H1 (cell line): ENCODE measurements around the gene ARID4A. TPM values are rescaled to one million over a fixed set of nuclear protein-coding genes. Genes with fewer than 3 reads are reported as not detected.

Experiments
- CTCF ChIA-PET: fragments of 300-600 bp; sonication (Branson Sonifier 250); formaldehyde crosslinking; loops from one replicate; lab custom pipeline; 2021; ENCODE audit not compliant: partially characterized antibody; lab: Charles Lee
- POLR2A ChIA-PET: fragments of 300-600 bp; sonication (Branson Sonifier 250); formaldehyde crosslinking; loops from one replicate; lab custom pipeline; 2021; ENCODE audit warnings: inconsistent platforms; ENCODE audit not compliant: partially characterized antibody; lab: Charles Lee
- DNase-seq, 2 experiments: peaks; one replicate each; pipeline versions ENCODE4 v3.0.0 to v3.0.0-alpha.2; 2010 to 2022; ENCODE audit warnings: low spot score in 2 of 2, low read depth in 1 of 2, mixed read lengths in 1 of 2
- FAIRE-seq: peaks from 2 replicates; lab custom pipeline; 2011; peaks lifted over from hg19 to GRCh38; lab: Jason Lieb, UNC
- H2AFZ ChIP-seq: 2 replicates; pipeline ENCODE4 v1.8.1; 2012; ENCODE audit warnings: low read length, inconsistent platforms
- H2AK5ac ChIP-seq: 2 replicates; pipeline ENCODE4 v1.6.1; 2013; ENCODE audit warnings: low read depth, low read length
- H2BK120ac ChIP-seq: replicated peaks from 2 replicates; pipeline ENCODE3; 2013; ENCODE audit warnings: low read depth, low read length, inconsistent platforms
- H2BK12ac ChIP-seq: 2 replicates; pipeline ENCODE4 v1.6.1; 2013; ENCODE audit warnings: low read depth, low read length
- H2BK15ac ChIP-seq: 2 replicates; pipeline ENCODE4 v1.6.1; 2013; ENCODE audit warnings: low read length
- H2BK20ac ChIP-seq: 2 replicates; pipeline ENCODE4 v1.6.1; 2013; ENCODE audit warnings: low read length
- H2BK5ac ChIP-seq: 2 replicates; pipeline ENCODE4 v1.6.1; 2013; ENCODE audit warnings: low read depth, low read length
- H3K14ac ChIP-seq: 2 replicates; pipeline ENCODE4 v1.6.1; 2013; ENCODE audit warnings: inconsistent platforms; ENCODE audit not compliant: insufficient read length
- H3K18ac ChIP-seq: 2 replicates; pipeline ENCODE4 v1.6.1; 2013; ENCODE audit warnings: low read length; ENCODE audit errors: extremely low read depth
- H3K23ac ChIP-seq: 2 replicates; pipeline ENCODE4 v1.6.1; 2013; ENCODE audit warnings: inconsistent platforms; ENCODE audit not compliant: insufficient read length
- H3K23me2 ChIP-seq: 2 replicates; pipeline ENCODE4 v1.6.1; 2013; ENCODE audit warnings: low read depth, low read length
- H3K27ac ChIP-seq: 2 replicates; pipeline ENCODE4 v1.6.1; 2011; ENCODE audit warnings: low read depth, low read length, inconsistent platforms
- H3K27me3 ChIP-seq, 4 experiments: replicated peaks in 1 of 4; 1 replicate in 1 of 4; 2 replicates in 3 of 4; pipeline versions ENCODE4 v1.6.1 to v1.8.1; 2011 to 2013; ENCODE audit warnings: low read length in 3 of 4, mild to moderate bottlenecking in 3 of 4, inconsistent platforms in 2 of 4, mixed read lengths in 2 of 4, moderate library complexity in 1 of 4; ENCODE audit not compliant: control insufficient read depth in 3 of 4, insufficient read depth in 3 of 4; ENCODE audit errors: extremely low read depth in 1 of 4
- H3K36me3 ChIP-seq, 4 experiments: 2 replicates each; pipeline versions ENCODE4 v1.6.1 to v1.8.1; 2011 to 2013; ENCODE audit warnings: mild to moderate bottlenecking in 4 of 4, low read length in 3 of 4, moderate library complexity in 2 of 4, control low read depth in 1 of 4, inconsistent platforms in 1 of 4; ENCODE audit not compliant: insufficient read depth in 4 of 4, control insufficient read depth in 2 of 4
- H3K4ac ChIP-seq: replicated peaks from 2 replicates; pipeline ENCODE3; 2013; ENCODE audit warnings: low read length, low read depth, mixed read lengths, inconsistent platforms; ENCODE audit not compliant: insufficient read length
- H3K4me1 ChIP-seq, 4 experiments: replicated peaks in 1 of 4; 1 replicate in 1 of 4; 2 replicates in 3 of 4; pipeline versions ENCODE4 v1.6.1 to v1.8.1; 2011 to 2013; ENCODE audit warnings: low read length in 3 of 4, inconsistent platforms in 2 of 4, mixed read lengths in 1 of 4; ENCODE audit not compliant: insufficient read depth in 4 of 4, control insufficient read depth in 3 of 4
- H3K4me2 ChIP-seq, 2 experiments: 2 replicates each; pipeline versions ENCODE4 v1.6.1 to v1.8.1; 2011 to 2013; ENCODE audit warnings: low read depth in 2 of 2, low read length in 2 of 2, control low read depth in 1 of 2, inconsistent platforms in 1 of 2, mild to moderate bottlenecking in 1 of 2; ENCODE audit not compliant: insufficient read depth in 1 of 2
- H3K4me3 ChIP-seq, 4 experiments: fragments of 200-600, 300-600 bp in 1 of 4; sonication (generic), shearing (Covaris generic), sonication (Bioruptor Twin) in 1 of 4; 2 replicates each; pipeline versions ENCODE4 v1.5.1 to v1.8.1; 2011 to 2016; ENCODE audit warnings: low read length in 4 of 4, low read depth in 3 of 4, control low read depth in 2 of 4, inconsistent platforms in 2 of 4, mild to moderate bottlenecking in 2 of 4, mixed read lengths in 1 of 4, moderate library complexity in 1 of 4; ENCODE audit not compliant: insufficient read depth in 2 of 4; ENCODE audit errors: extremely low read depth in 1 of 4
- H3K56ac ChIP-seq: replicated peaks from 2 replicates; pipeline ENCODE3; 2013; ENCODE audit warnings: low read depth, mild to moderate bottlenecking, mixed read lengths, low read length, inconsistent platforms; ENCODE audit not compliant: insufficient read length
- H3K79me1 ChIP-seq: 2 replicates; pipeline ENCODE4 v1.6.1; 2013; ENCODE audit warnings: low read depth, low read length, control low read depth
- H3K79me2 ChIP-seq, 2 experiments: 2 replicates each; pipeline versions ENCODE4 v1.6.1 to v1.8.1; 2012 to 2013; ENCODE audit warnings: low read length in 2 of 2, mild to moderate bottlenecking in 2 of 2, inconsistent platforms in 1 of 2; ENCODE audit not compliant: insufficient read depth in 2 of 2, control insufficient read depth in 1 of 2
- H3K9ac ChIP-seq, 4 experiments: replicated peaks in 1 of 4; 1 replicate in 1 of 4; 2 replicates in 3 of 4; pipeline versions ENCODE4 v1.6.1 to v1.8.1; 2011 to 2013; ENCODE audit warnings: low read depth in 3 of 4, low read length in 3 of 4, control low read depth in 2 of 4, mild to moderate bottlenecking in 2 of 4, moderate library complexity in 2 of 4, inconsistent platforms in 1 of 4; ENCODE audit errors: extremely low read depth in 1 of 4
- H3K9me3 ChIP-seq, 2 experiments: 2 replicates each; pipeline versions ENCODE4 v1.6.1 to v1.8.1; 2012 to 2013; ENCODE audit warnings: mild to moderate bottlenecking in 2 of 2, moderate library complexity in 2 of 2, control low read depth in 1 of 2, inconsistent platforms in 1 of 2, low read depth in 1 of 2, low read length in 1 of 2, mixed read lengths in 1 of 2; ENCODE audit not compliant: insufficient read depth in 2 of 2
- H4K20me1 ChIP-seq, 2 experiments: replicated peaks in 1 of 2; 2 replicates each; pipeline versions ENCODE3 to v1.8.1; 2011 to 2013; ENCODE audit warnings: inconsistent platforms in 2 of 2, low read length in 2 of 2, mild to moderate bottlenecking in 1 of 2; ENCODE audit not compliant: insufficient read depth in 2 of 2, control insufficient read depth in 1 of 2
- H4K5ac ChIP-seq: 2 replicates; pipeline ENCODE4 v1.6.1; 2013; ENCODE audit warnings: low read length, low read depth, mixed read lengths, inconsistent platforms; ENCODE audit not compliant: insufficient read length
- H4K8ac ChIP-seq: 2 replicates; pipeline ENCODE4 v1.8.0; 2013; ENCODE audit warnings: mild to moderate bottlenecking, moderate library complexity, low read length, inconsistent platforms; ENCODE audit not compliant: insufficient read depth; ENCODE audit errors: extremely low read depth
- H4K91ac ChIP-seq: replicated peaks from 2 replicates; pipeline ENCODE3; 2013; ENCODE audit warnings: low read length, mixed read lengths, inconsistent platforms; ENCODE audit not compliant: insufficient read length
- BCL11A ChIP-seq, 2 experiments: IDR thresholded peaks; one replicate each; pipeline ENCODE4 v1.6.1; 2011; ENCODE audit warnings: low read depth in 2 of 2, low read length in 2 of 2, mild to moderate bottlenecking in 2 of 2
- BRCA1 ChIP-seq: IDR thresholded peaks from 2 replicates; pipeline ENCODE4 v1.6.1; 2012; ENCODE audit warnings: low read depth, low read length, improper control_type of control experiment
- CHD2 ChIP-seq: IDR thresholded peaks from 2 replicates; pipeline ENCODE4 v1.6.1; 2012; ENCODE audit warnings: low read length, improper control_type of control experiment
- CTCF ChIP-seq, 3 experiments: IDR thresholded peaks; 1 replicate in 2 of 3; 2 replicates in 1 of 3; pipeline versions ENCODE4 v1.5.1 to v1.6.1; 2011; ENCODE audit warnings: low read length in 3 of 3, mild to moderate bottlenecking in 3 of 3, inconsistent platforms in 2 of 3, low read depth in 1 of 3, moderate library complexity in 1 of 3; ENCODE audit not compliant: insufficient read depth in 1 of 3; ENCODE audit errors: control extremely low read depth in 1 of 3
- JUN ChIP-seq: IDR thresholded peaks from 2 replicates; pipeline ENCODE4 v1.6.1; 2011; ENCODE audit warnings: low read depth, mild to moderate bottlenecking, improper control_type of control experiment, low read length
- MAFK ChIP-seq: IDR thresholded peaks from 2 replicates; pipeline ENCODE4 v1.6.1; 2012; ENCODE audit warnings: low read depth, mild to moderate bottlenecking, improper control_type of control experiment, low read length
- NRF1 ChIP-seq: IDR thresholded peaks from 2 replicates; pipeline ENCODE4 v1.6.1; 2011; ENCODE audit warnings: mild to moderate bottlenecking, low read depth, low read length, improper control_type of control experiment
- SIN3A ChIP-seq, 2 experiments: IDR thresholded peaks in 1 of 2; conservative IDR thresholded peaks in 1 of 2; 2 replicates each; pipeline ENCODE4 v1.6.1; 2011 to 2012; ENCODE audit warnings: low read length in 2 of 2, improper control_type of control experiment in 1 of 2, low read depth in 1 of 2, mild to moderate bottlenecking in 1 of 2
- SP2 ChIP-seq: IDR thresholded peaks from 2 replicates; pipeline ENCODE4 v1.6.1; 2012; ENCODE audit warnings: mild to moderate bottlenecking, low read length, inconsistent platforms
- SRF ChIP-seq: IDR thresholded peaks from 2 replicates; pipeline ENCODE4 v1.6.1; 2011; ENCODE audit warnings: mild to moderate bottlenecking, low read depth, low read length, moderate library complexity
- TAF7 ChIP-seq: optimal IDR thresholded peaks from 2 replicates; pipeline ENCODE3; 2011; ENCODE audit warnings: low read depth, mild to moderate bottlenecking, inconsistent platforms, low read length, moderate library complexity, borderline replicate concordance
- TEAD4 ChIP-seq: IDR thresholded peaks from 2 replicates; pipeline ENCODE4 v1.6.1; 2012; ENCODE audit warnings: low read depth, low read length, inconsistent platforms, mixed read lengths
- WGBS, 2 experiments: shearing (Covaris generic) in 1 of 2; methylation state at CpG; one replicate each; pipeline versions ENCODE4 v1.1.6 to v1.1.7; 2013 to 2015; ENCODE audit warnings: low lambda C conversion rate in 2 of 2, mixed read lengths in 2 of 2, inconsistent platforms in 1 of 2, low coverage in 1 of 2, missing lambda C conversion rate in 1 of 2; ENCODE audit not compliant: insufficient replicate concordance in 2 of 2, insufficient coverage in 1 of 2, insufficient read length in 1 of 2; ENCODE audit errors: extremely low coverage in 1 of 2, missing lambda C conversion rate in 1 of 2; 5-methylcytosine and 5-hydroxymethylcytosine counted together
- polyA plus RNA-seq, 7 experiments: library from polyadenylated mRNA; depleted of rRNA in 3 of 7; stranded (reverse) in 5 of 7; unstranded in 2 of 7; fragments of >200 nt in 5 of 7; fragments of 200-250 nt in 2 of 7; gene quantifications; 1 replicate in 5 of 7; 2 replicates in 1 of 7; 4 replicates in 1 of 7; pipeline versions ENCODE4 v1.2.1 to v1.2.3, GENCODE V29; 2011 to 2013; ENCODE audit warnings: missing spikeins in 2 of 7, mixed read lengths in 2 of 7
- total RNA-seq: library from RNA; stranded (reverse); fragmentation: NEBNext Ultra II Directional; extraction: Animal tissue kit (Norgen Biotek cat#: 25700); gene quantifications from 2 replicates; pipeline ENCODE4 v1.2.1, GENCODE V29; 2021

ARID4A gene
- total and polyA plus RNA-seq, 2 of the 8 experiments (the other 6 are each of a cell fraction or from before 2014, with no cell fraction given), result 2.1 to 14.6 TPM

GRCh38 chr14:58291646-58292045 is 6.7 kb upstream of the ARID4A start:
- no peak overlapping the region for H2AK5ac ChIP-seq
- H3K9me3 ChIP-seq, result no peaks in the 10 kb centered on the region
- no peak overlapping the region for H3K23ac ChIP-seq
- H2BK20ac ChIP-seq, result no peak overlapping the region
- DNase-seq (no peak), FAIRE-seq (no peak)
- H3K27me3 ChIP-seq, result no peaks in the 10 kb centered on the region
- no peak overlapping the region for H3K27ac ChIP-seq
- H3K4me2 ChIP-seq, result no peak overlapping the region
- H3K4me3 ChIP-seq, result no peak overlapping the region
- peaks cover 20 to 89% of the 10 kb centered on the region in 2 experiments for H3K79me2 ChIP-seq
- H3K23me2 ChIP-seq, result no peaks in the 10 kb centered on the region
- no peak overlapping the region for H3K14ac ChIP-seq
- peaks cover 3% of the 10 kb centered on the region; the same call in 1 of the 2 replicates for H3K79me1 ChIP-seq
- peaks cover 3 to 5% of the 10 kb centered on the region in 2 experiments for H4K20me1 ChIP-seq
- no peak overlapping the region for H2AFZ ChIP-seq
- H3K4ac ChIP-seq, result no peak overlapping the region
- WGBS, 2 experiments, result 90% methylated on average over 5 of the region's 5 CpGs; no CpG with 5 or more reads in 1 of the 2 experiments
- H2BK5ac ChIP-seq, result no peak overlapping the region
- H2BK12ac ChIP-seq, result no peak overlapping the region
- H3K4me1 ChIP-seq, result no peaks in the 10 kb centered on the region
- H3K18ac ChIP-seq, result no peak overlapping the region
- H3K56ac ChIP-seq, result no peak overlapping the region
- no peak overlapping the region for H2BK15ac ChIP-seq
- no peak overlapping the region for H4K5ac ChIP-seq
- no peak overlapping the region for H2BK120ac ChIP-seq
- H4K91ac ChIP-seq, result no peak overlapping the region
- H3K36me3 ChIP-seq, result peaks cover 4 to 63% (median 28%) of the 10 kb centered on the region in 4 experiments; a peak in 7 of 8 replicates
- H3K9ac ChIP-seq, result peak overlapping the region in 1 of 4 experiments; percentile 8; a peak in 1 of 7 replicates
- CTCF ChIA-PET, result no interaction called here
- POLR2A ChIA-PET, result interaction anchor here (1.0 to 1.4 kb wide), 3 partner anchors 16 to 45 kb away, joined by 3 read pairs; no protein-coding TSS in a partner anchor
- no peak overlapping the region for H4K8ac ChIP-seq
- TF ChIP-seq CHD2 (no peak), SRF (no peak), BRCA1 (no peak), JUN (no peak), SP2 (no peak), TEAD4 (no peak), TAF7 (no peak), MAFK (no peak), CTCF (IDR thresholded peaks at IDR 0.05; ENCODE audit: control extremely low read depth in 1 of 3, insufficient read depth in 1 of 3, low read depth in 1 of 3, low read length in 3 of 3) (no peak), BCL11A (IDR thresholded peaks at IDR 0.05; ENCODE audit: low read depth in 2 of 2, low read length in 2 of 2) (no peak), SIN3A (conservative IDR thresholded peaks at IDR 0.05 in 1 of 2, IDR thresholded peaks at IDR 0.05 in 1 of 2; ENCODE audit: low read depth in 1 of 2, low read length in 2 of 2) (no peak), NRF1 (no peak)
